PC-3 (cell line): ENCODE results near the gene ZNF592.

ENCODE experiments used
- CTCF ChIP-seq: fragments of 300-600 bp; sonication (generic); conservative IDR thresholded peaks from 2 replicates; pipeline ENCODE4 v1.5.1; 2017; ENCODE audit warnings: antibody characterized with exemption, low read depth, mild to moderate bottlenecking, low read length
- EZH2 ChIP-seq: fragments of 300-600 bp; sonication (generic); IDR thresholded peaks from one replicate; pipeline ENCODE4 v1.6.1; 2017; ENCODE audit warnings: antibody characterized with exemption, mild to moderate bottlenecking, low read length; ENCODE audit not compliant: unreplicated experiment

GRCh38 chr15:84797212-84797611, 48.8 kb downstream of the ZNF592 start:
- TF ChIP-seq CTCF (no peak), EZH2 (no peak)
